ENCODE data around the gene IFIT1. TPM values are rescaled to one million over a fixed set of nuclear protein-coding genes. Genes with fewer than 3 reads are reported as not detected.
A peak's percentile ranks its signal among the peaks of the same experiment; 100 is the strongest.

IFIT1 gene
- total and polyA plus RNA-seq, 2 donors (not counting 1 experiment from before 2014, with no cell fraction given) = 0.63 to 1.2 TPM

DNA sequence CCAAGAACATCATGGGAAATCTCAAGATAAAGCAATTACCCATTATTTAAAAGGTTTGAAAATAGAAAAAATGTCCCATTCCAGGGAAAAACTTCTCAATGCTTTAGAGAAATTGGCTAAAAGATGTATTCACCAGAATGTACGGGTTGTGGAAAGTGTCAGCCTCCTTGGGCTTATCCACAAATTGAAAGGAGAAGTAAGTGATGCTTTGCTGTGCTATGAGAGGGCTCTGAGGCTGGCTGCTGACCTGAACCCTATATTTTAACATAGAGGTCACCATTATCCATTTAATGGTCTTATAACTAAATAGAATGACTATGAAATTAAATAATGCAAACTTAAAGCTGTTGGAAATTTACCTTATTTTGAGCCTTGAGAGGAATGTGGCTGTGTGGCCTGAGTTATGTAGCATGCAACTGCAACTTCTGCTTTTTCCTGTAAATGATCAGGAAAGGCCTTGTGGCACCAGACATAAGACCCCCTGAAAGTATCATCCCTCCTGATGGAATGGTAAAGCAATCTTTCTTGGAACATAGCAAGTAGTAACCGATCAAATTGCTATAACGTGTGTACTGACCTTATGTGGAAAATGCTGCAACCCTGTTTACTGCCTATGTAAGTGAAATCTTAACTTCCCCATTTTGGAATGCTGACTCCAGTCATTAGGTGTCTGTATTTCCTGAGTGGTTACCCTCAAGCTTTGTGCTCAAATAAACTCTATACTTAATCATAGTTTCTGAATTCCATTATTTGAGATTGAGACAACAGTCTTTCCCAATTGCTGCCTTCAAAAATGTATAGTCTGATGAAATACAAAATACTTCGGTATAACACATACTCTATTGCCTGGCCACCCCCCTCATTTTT, 7.7 kb upstream of the IFIT1 start:
- WGBS (ENCODE audit: insufficient coverage) = 17% methylated on average over 2 of the region's 4 CpGs
- no peak overlapping the region for H2AFZ ChIP-seq (ENCODE audit: insufficient read depth, low read depth, low read length, poor library complexity, severe bottlenecking)
- H3K4me1 Mint-ChIP-seq = peaks cover 18% of the 10 kb centered on the region
- peak overlapping the region; percentile 24 for H3K4me3 Mint-ChIP-seq
- ChIA-PET POLR2A (no interaction called here), CTCF (interaction anchor here (1.4 to 2.2 kb wide), 4 partner anchors 9 to 167 kb away, joined by 4 to 5 read pairs (median 4); no protein-coding TSS in a partner anchor)
- no peak overlapping the region for H3K27ac ChIP-seq (ENCODE audit: low read length in 2 of 2)
- no peaks in the 10 kb centered on the region for H3K79me2 ChIP-seq (ENCODE audit: control insufficient read depth, insufficient read depth, low read length)
- H3K36me3 ChIP-seq (replicated peaks in 1 of 2; ENCODE audit: control extremely low read depth in 1 of 2, control insufficient read depth in 1 of 2, extremely low read depth in 1 of 2, insufficient read depth in 2 of 2, low read length in 1 of 2) = no peaks in the 10 kb centered on the region
- peak overlapping the region; percentile 36 for H3K4me2 ChIP-seq (replicated peaks; ENCODE audit: low read depth, low read length, poor library complexity, severe bottlenecking)
- no peaks in the 10 kb centered on the region for H3K9me3 ChIP-seq (ENCODE audit: control extremely low read depth in 1 of 3, control insufficient read depth in 2 of 3, insufficient read depth in 1 of 3, low read length in 2 of 3)
- peak; percentile 72 for ATAC-seq (ENCODE audit: low read depth)
- intact Hi-C loops (cut with micrococcal nuclease) = no loop called here
- H3K4me3 ChIP-seq (ENCODE audit: control extremely low read depth in 1 of 5, extremely low read depth in 1 of 5, insufficient read depth in 1 of 5, low read depth in 2 of 5, low read length in 4 of 5) = no peak overlapping the region
- no peaks in the 10 kb centered on the region for H4K20me1 ChIP-seq (ENCODE audit: control insufficient read depth, insufficient read depth, low read length, poor library complexity, severe bottlenecking)
- H3K4me1 ChIP-seq (ENCODE audit: control insufficient read depth in 2 of 2, insufficient read depth in 2 of 2, low read length in 2 of 2) = peaks cover 16% of the 10 kb centered on the region in 2 donors
- peak; percentile 64 for DNase-seq
- H3K27ac Mint-ChIP-seq = peak overlapping the region; percentile 29
- H3K9me3 Mint-ChIP-seq (ENCODE audit: insufficient read depth) = no peaks in the 10 kb centered on the region
- TF ChIP-seq, protein P1, sequence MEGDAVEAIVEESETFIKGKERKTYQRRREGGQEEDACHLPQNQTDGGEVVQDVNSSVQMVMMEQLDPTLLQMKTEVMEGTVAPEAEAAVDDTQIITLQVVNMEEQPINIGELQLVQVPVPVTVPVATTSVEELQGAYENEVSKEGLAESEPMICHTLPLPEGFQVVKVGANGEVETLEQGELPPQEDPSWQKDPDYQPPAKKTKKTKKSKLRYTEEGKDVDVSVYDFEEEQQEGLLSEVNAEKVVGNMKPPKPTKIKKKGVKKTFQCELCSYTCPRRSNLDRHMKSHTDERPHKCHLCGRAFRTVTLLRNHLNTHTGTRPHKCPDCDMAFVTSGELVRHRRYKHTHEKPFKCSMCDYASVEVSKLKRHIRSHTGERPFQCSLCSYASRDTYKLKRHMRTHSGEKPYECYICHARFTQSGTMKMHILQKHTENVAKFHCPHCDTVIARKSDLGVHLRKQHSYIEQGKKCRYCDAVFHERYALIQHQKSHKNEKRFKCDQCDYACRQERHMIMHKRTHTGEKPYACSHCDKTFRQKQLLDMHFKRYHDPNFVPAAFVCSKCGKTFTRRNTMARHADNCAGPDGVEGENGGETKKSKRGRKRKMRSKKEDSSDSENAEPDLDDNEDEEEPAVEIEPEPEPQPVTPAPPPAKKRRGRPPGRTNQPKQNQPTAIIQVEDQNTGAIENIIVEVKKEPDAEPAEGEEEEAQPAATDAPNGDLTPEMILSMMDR (IDR thresholded peaks at IDR 0.05) = no peak
- TF ChIP-seq EZH2 (IDR thresholded peaks at IDR 0.05; ENCODE audit: borderline replicate concordance, insufficient read depth, low read depth, low read length, poor library complexity, severe bottlenecking) = no peak
- no peak overlapping the region for H3K9ac ChIP-seq (ENCODE audit: low read length)
- no peaks in the 10 kb centered on the region for H3K27me3 ChIP-seq (replicated peaks in 1 of 4; ENCODE audit: control extremely low read depth in 1 of 4, control insufficient read depth in 3 of 4, insufficient read depth in 4 of 4, low read length in 3 of 4)
- H3K27me3 Mint-ChIP-seq = no peaks in the 10 kb centered on the region

- no peak overlapping the region for H3K27ac ChIP-seq (ENCODE audit: low read length in 2 of 2)
- no peak overlapping the region for H2AFZ ChIP-seq (ENCODE audit: insufficient read depth, low read depth, low read length, poor library complexity, severe bottlenecking)
- intact Hi-C loops (cut with micrococcal nuclease) = no loop called here
- no CpG with 5 or more reads among the region's 2 CpGs for WGBS (ENCODE audit: insufficient coverage)
- peaks cover 30 to 36% of the 10 kb centered on the region in 2 donors for H3K4me1 ChIP-seq (ENCODE audit: control insufficient read depth in 2 of 2, insufficient read depth in 2 of 2, low read length in 2 of 2)
- H3K4me1 Mint-ChIP-seq = peaks cover 34% of the 10 kb centered on the region
- ChIA-PET POLR2A (no interaction called here), CTCF (interaction anchor here (0.7 to 1.6 kb wide), 5 partner anchors 19 to 145 kb away, joined by 3 to 4 read pairs (median 4); partner anchors contain the start of gene LIPA)
- no peak overlapping the region for H3K9ac ChIP-seq (ENCODE audit: low read length)
- DNase-seq (no peak), ATAC-seq (ENCODE audit: low read depth) (no peak)
- H3K9me3 ChIP-seq (ENCODE audit: control extremely low read depth in 1 of 3, control insufficient read depth in 2 of 3, insufficient read depth in 1 of 3, low read length in 2 of 3) = no peaks in the 10 kb centered on the region
- TF ChIP-seq EZH2 (IDR thresholded peaks at IDR 0.05; ENCODE audit: borderline replicate concordance, insufficient read depth, low read depth, low read length, poor library complexity, severe bottlenecking) = no peak
- no peak overlapping the region for H3K27ac Mint-ChIP-seq
- H3K36me3 ChIP-seq (replicated peaks in 1 of 2; ENCODE audit: control extremely low read depth in 1 of 2, control insufficient read depth in 1 of 2, extremely low read depth in 1 of 2, insufficient read depth in 2 of 2, low read length in 1 of 2) = no peaks in the 10 kb centered on the region
- H3K27me3 ChIP-seq (replicated peaks in 1 of 4; ENCODE audit: control extremely low read depth in 1 of 4, control insufficient read depth in 3 of 4, insufficient read depth in 4 of 4, low read length in 3 of 4) = no peaks in the 10 kb centered on the region
- no peaks in the 10 kb centered on the region for H4K20me1 ChIP-seq (ENCODE audit: control insufficient read depth, insufficient read depth, low read length, poor library complexity, severe bottlenecking)
- no peak overlapping the region for H3K4me3 ChIP-seq (ENCODE audit: control extremely low read depth in 1 of 5, extremely low read depth in 1 of 5, insufficient read depth in 1 of 5, low read depth in 2 of 5, low read length in 4 of 5)
- H3K79me2 ChIP-seq (ENCODE audit: control insufficient read depth, insufficient read depth, low read length) = peaks cover 7% of the 10 kb centered on the region
- H3K4me2 ChIP-seq (replicated peaks; ENCODE audit: low read depth, low read length, poor library complexity, severe bottlenecking) = no peak overlapping the region
- no peaks in the 10 kb centered on the region for H3K27me3 Mint-ChIP-seq
- no peak overlapping the region for H3K4me3 Mint-ChIP-seq
- no peaks in the 10 kb centered on the region for H3K9me3 Mint-ChIP-seq (ENCODE audit: insufficient read depth)
Measured at GRCh38 chr10:89388806-89389205, 3.6 kb upstream of the IFIT1 start.

Data from B cell (primary cell).